Sigmoid colon (tissue), 7 donors: ENCODE data around the gene MFSD6L. TPM values are rescaled to one million over a fixed set of nuclear protein-coding genes. Genes with fewer than 3 reads are reported as not detected.

Experiments
- DNase-seq: peaks from one replicate; pipeline ENCODE4 v3.0.0-alpha.2; 2019
- H3K27ac ChIP-seq, 4 donors: fragments of 200-600 bp; sonication (generic); one replicate each; pipeline ENCODE4 v1.5.1; 2016 to 2019; ENCODE audit warnings: mild to moderate bottlenecking in 1 of 4
- H3K27me3 ChIP-seq, 3 donors: fragments of 200-600 bp; sonication (generic); one replicate each; pipeline ENCODE4 v1.5.1; 2019; ENCODE audit warnings: mild to moderate bottlenecking in 1 of 3
- H3K36me3 ChIP-seq, 4 donors: fragments of 200-600 bp; sonication (generic); one replicate each; pipeline ENCODE4 v1.5.1; 2016 to 2019
- H3K4me1 ChIP-seq, 4 donors: fragments of 200-600 bp; sonication (generic); one replicate each; pipeline ENCODE4 v1.5.1; 2017 to 2019
- H3K4me3 ChIP-seq, 4 donors: fragments of 200-600 bp; sonication (generic); one replicate each; pipeline ENCODE4 v1.5.1; 2017 to 2019; ENCODE audit warnings: mild to moderate bottlenecking in 2 of 4, moderate library complexity in 1 of 4
- H3K9me3 ChIP-seq, 4 donors: fragments of 200-600 bp in 3 of 4; sonication (generic) in 3 of 4; one replicate each; pipeline versions ENCODE4 v1.5.1 to v1.6.1; 2013 to 2019
- EP300 ChIP-seq, 4 donors: sonication (generic); formaldehyde crosslinking; IDR thresholded peaks; one replicate each; pipeline ENCODE4 v1.6.1; 2017; ENCODE audit warnings: antibody characterized with exemption in 4 of 4
- POLR2A ChIP-seq, 2 donors: fragments of 450-650 bp; IDR thresholded peaks; one replicate each; pipeline ENCODE4 v1.6.1; 2016; ENCODE audit warnings: antibody characterized with exemption in 2 of 2, mild to moderate bottlenecking in 2 of 2, moderate library complexity in 2 of 2
- POLR2AphosphoS5 ChIP-seq, 4 donors: sonication (generic); formaldehyde crosslinking; IDR thresholded peaks; one replicate each; pipeline ENCODE4 v1.6.1; 2017; ENCODE audit warnings: antibody characterized with exemption in 4 of 4
- WGBS, 2 donors: extraction: QIAGEN DNeasy Blood & Tissue Kit; methylation state at CpG; one replicate each; pipeline ENCODE4 v1.1.7; 2013; 5-methylcytosine and 5-hydroxymethylcytosine counted together
- intact Hi-C: fragments of 100-400 bp; cut with DNase I; formaldehyde crosslinking; loops from one replicate; pipeline ENCODE4 v1.15.1; 2023
- polyA plus RNA-seq, 3 donors: library from polyadenylated mRNA; stranded (reverse); fragments of 200-250 nt; gene quantifications; one replicate each; pipeline ENCODE4 v1.2.3, GENCODE V29; 2013
- total RNA-seq, 4 donors: library from RNA; depleted of rRNA; stranded (reverse); fragments of >200 nt; gene quantifications; one replicate each; pipeline ENCODE4 v1.1.0, GENCODE V29; 2016
- TF ChIP-seq, protein P1 (sequence below), 4 experiments: fragments of 450-650 bp in 3 of 4; fragments of 200-600 bp in 1 of 4; IDR thresholded peaks; one replicate each; pipeline ENCODE4 v1.5.1; 2016 to 2019; ENCODE audit warnings: antibody characterized with exemption in 4 of 4, mild to moderate bottlenecking in 3 of 4, moderate library complexity in 2 of 4
- donor health status: healthy with polysubstance abuse.
- donor health status: Bipolar disorder and iron deficiency.
- donor health status: healthy.

MFSD6L gene
- total RNA-seq (not detected), polyA plus RNA-seq (1 to 10 TPM in 2 of 3 donors, under 1 TPM in 1; 0.69 to 4.9 (median 1.2) TPM)

GRCh38 chr17:8798846-8799569 lies at the start of gene MFSD6L:
Gene MFSD6L, minus strand, starts transcription at chr17:8799365. Its CDS starts 245 bp downstream, at chr17:8799120.
- 12 to 44% methylated on average over 62 of the region's 62 CpGs for WGBS, 2 donors
- H3K27ac ChIP-seq, result no peak within 1 kb of the TSS

DNA sequence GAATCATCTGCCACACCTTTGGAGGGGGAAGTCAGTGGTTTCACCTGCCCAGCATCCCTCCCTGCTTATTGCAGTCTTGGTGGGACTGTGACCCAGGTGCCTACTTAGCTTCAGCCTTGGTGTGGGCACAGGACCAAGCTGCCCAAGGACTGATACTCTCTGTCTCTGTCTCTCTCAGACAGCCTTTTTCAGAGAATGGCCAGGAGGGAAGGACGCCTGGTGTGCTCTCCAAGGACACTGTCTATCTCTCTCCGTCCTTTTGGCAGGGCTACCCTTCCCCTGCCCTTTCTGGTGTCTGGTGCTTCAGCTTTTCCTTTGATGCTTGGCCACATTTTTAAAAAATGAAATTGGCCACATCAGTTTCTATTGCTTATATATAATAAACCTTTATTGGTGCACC lies 48.7 kb upstream of the MFSD6L start:
- intact Hi-C loops, result no loop called here
- no peak for TF ChIP-seq POLR2AphosphoS5 (IDR thresholded peaks at IDR 0.05)
- no peak for TF ChIP-seq POLR2A (IDR thresholded peaks at IDR 0.05)
- TF ChIP-seq, protein P1, sequence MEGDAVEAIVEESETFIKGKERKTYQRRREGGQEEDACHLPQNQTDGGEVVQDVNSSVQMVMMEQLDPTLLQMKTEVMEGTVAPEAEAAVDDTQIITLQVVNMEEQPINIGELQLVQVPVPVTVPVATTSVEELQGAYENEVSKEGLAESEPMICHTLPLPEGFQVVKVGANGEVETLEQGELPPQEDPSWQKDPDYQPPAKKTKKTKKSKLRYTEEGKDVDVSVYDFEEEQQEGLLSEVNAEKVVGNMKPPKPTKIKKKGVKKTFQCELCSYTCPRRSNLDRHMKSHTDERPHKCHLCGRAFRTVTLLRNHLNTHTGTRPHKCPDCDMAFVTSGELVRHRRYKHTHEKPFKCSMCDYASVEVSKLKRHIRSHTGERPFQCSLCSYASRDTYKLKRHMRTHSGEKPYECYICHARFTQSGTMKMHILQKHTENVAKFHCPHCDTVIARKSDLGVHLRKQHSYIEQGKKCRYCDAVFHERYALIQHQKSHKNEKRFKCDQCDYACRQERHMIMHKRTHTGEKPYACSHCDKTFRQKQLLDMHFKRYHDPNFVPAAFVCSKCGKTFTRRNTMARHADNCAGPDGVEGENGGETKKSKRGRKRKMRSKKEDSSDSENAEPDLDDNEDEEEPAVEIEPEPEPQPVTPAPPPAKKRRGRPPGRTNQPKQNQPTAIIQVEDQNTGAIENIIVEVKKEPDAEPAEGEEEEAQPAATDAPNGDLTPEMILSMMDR (IDR thresholded peaks at IDR 0.05), result no peak
- TF ChIP-seq EP300 (IDR thresholded peaks at IDR 0.05), result no peak
- DNase-seq, result peak; percentile 4
- no peaks in the 10 kb centered on the region for H3K9me3 ChIP-seq
- no peak overlapping the region for H3K4me3 ChIP-seq
- no peaks in the 10 kb centered on the region for H3K4me1 ChIP-seq
- no peaks in the 10 kb centered on the region for H3K36me3 ChIP-seq
- 89 to 94% methylated on average over 2 of the region's 2 CpGs for WGBS, 2 donors
- H3K27ac ChIP-seq, result no peak overlapping the region
- H3K27me3 ChIP-seq, result peaks cover 0 to 8% (median 0%) of the 10 kb centered on the region in 3 donors

More at GRCh38 chr17:8798846-8799569, at the start of gene MFSD6L:
- Histone ChIP-seq H3K9me3 (no peaks in the 10 kb centered on the region), H3K4me3 (peak within 1 kb of the TSS in 1 of 4 donors; percentile 14), H3K27me3 (peaks cover 7 to 28% (median 15%) of the 10 kb centered on the region in 3 donors), H3K4me1 (peaks cover 0 to 11% (median 11%) of the 10 kb centered on the region in 4 donors), H3K36me3 (no peaks in the 10 kb centered on the region)
- TF ChIP-seq, protein P1 (IDR thresholded peaks at IDR 0.05), result no peak
- TF ChIP-seq POLR2AphosphoS5 (IDR thresholded peaks at IDR 0.05), result no peak
- TF ChIP-seq EP300 (IDR thresholded peaks at IDR 0.05), result no peak
- TF ChIP-seq POLR2A (IDR thresholded peaks at IDR 0.05), result no peak
- DNase-seq, result no peak
- intact Hi-C loops, result no loop called here

- Histone ChIP-seq H3K36me3 (no peaks in the 10 kb centered on the region), H3K27ac (no peak overlapping the region), H3K27me3 (peaks cover 0 to 4% (median 0%) of the 10 kb centered on the region in 3 donors), H3K4me3 (no peak overlapping the region), H3K9me3 (no peaks in the 10 kb centered on the region), H3K4me1 (no peaks in the 10 kb centered on the region)
- intact Hi-C loops, result no loop called here
- TF ChIP-seq POLR2A (IDR thresholded peaks at IDR 0.05) (no peak), EP300 (IDR thresholded peaks at IDR 0.05) (no peak), POLR2AphosphoS5 (IDR thresholded peaks at IDR 0.05) (no peak)
- TF ChIP-seq, protein P1 (IDR thresholded peaks at IDR 0.05), result no peak
- DNase-seq, result peak; percentile 4
Observed at GRCh38 chr17:8846768-8847211, 47.6 kb upstream of the MFSD6L start.

DNA sequence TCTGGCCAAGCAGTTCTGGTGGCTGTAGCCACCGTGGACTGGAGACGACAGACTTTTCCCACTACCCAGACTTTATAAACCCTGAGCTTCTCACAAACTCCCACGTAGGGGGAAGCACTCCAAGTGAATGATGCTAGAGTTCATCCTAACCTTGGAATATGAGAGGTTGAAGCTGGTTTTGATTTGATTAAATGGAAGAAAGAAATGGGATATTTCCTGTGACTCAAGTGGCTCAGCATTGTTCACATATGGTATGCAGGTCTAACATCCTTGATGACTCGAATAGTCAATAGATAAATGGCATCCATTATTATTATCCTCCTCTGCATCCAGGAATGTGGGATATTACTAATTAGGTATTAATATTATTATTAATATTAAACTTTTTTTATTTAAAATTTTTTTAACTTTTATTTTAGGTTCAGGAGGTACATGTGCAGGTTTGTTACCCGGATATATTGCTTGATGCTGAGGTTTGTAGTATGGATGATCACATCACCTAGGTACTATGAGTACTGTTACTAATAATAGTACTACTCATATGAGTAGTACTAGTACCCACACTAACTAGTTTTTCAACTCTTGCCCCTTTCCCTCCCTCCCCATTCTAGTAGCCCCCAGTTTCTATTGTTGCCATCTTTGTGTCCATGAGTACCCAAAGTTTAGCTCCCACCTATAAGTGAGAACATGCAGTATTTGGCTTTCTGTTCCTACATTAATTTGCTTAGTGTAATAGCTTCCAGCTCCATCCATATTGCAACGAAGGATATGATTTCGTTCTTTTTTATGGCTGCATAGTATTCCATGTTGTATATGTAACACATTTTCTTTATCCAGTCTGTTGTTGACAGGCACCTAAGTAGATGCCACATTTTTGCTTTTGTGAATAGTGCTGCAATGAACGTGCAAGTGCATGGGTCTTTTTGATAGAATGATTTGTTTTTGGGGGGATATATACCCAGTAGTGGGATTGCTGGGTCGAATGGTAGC lies 45.4 kb upstream of the MFSD6L start:
- 82 to 89% methylated on average over 9 of the region's 9 CpGs for WGBS, 2 donors
- intact Hi-C loops, result no loop called here
- no peaks in the 10 kb centered on the region for H3K27me3 ChIP-seq
- DNase-seq, result peak; percentile 3
- H3K36me3 ChIP-seq, result no peaks in the 10 kb centered on the region
- H3K4me1 ChIP-seq, result no peaks in the 10 kb centered on the region
- H3K27ac ChIP-seq, result no peak overlapping the region
- TF ChIP-seq, protein P1 (IDR thresholded peaks at IDR 0.05), result no peak
- TF ChIP-seq POLR2AphosphoS5 (IDR thresholded peaks at IDR 0.05) (no peak), EP300 (IDR thresholded peaks at IDR 0.05) (no peak), POLR2A (IDR thresholded peaks at IDR 0.05) (no peak)
- no peaks in the 10 kb centered on the region for H3K9me3 ChIP-seq
- H3K4me3 ChIP-seq, result no peak overlapping the region
